Subcutaneous adipose tissue (tissue), 4 donors: Measurements from ENCODE around the gene KIFC3. TPM values are rescaled to one million over a fixed set of nuclear protein-coding genes. Genes with fewer than 3 reads are reported as not detected.

Experiments
- CTCF ChIP-seq: fragments of 450-650 bp; IDR thresholded peaks from one replicate; pipeline ENCODE4 v1.5.1; 2016; ENCODE audit warnings: low read depth, mild to moderate bottlenecking, control low read depth, antibody characterized with exemption, moderate library complexity
- total RNA-seq, 4 donors: library from RNA; depleted of rRNA; stranded (reverse); fragments of >200 nt; gene quantifications; one replicate each; pipeline ENCODE4 v1.1.0, GENCODE V29; 2016

Gene KIFC3
- total RNA-seq, 4 donors from 2014 or later, result 17.9 to 58.8 (median 28.7) TPM

GRCh38 chr16:57728336-57729181 is 73.7 kb downstream of the KIFC3 start:
- TF ChIP-seq CTCF, result no peak

DNA sequence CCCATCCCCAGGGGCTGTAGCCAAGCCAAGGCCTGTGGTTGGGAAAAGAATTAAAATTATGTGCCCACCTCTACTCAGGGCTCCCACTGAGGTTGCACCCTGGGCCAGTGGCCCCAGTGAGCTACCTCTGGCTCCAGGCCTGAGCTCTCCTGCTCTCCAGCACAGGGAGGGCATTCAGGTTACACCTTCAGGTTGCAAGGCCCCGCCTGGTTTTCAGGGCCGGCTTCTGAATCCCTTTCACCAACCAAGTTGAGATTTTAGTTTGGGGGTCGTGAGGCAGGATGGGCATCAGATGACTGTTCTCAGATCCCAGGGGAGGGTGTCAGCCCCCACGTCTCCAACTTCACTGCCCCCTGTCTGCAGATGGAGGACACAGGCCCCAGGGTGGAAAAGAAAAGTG is 74.7 kb downstream of the KIFC3 start:
- no peak for TF ChIP-seq CTCF

GRCh38 chr16:57726433-57726947 is 75.8 kb downstream of the KIFC3 start:
- no peak for TF ChIP-seq CTCF

DNA sequence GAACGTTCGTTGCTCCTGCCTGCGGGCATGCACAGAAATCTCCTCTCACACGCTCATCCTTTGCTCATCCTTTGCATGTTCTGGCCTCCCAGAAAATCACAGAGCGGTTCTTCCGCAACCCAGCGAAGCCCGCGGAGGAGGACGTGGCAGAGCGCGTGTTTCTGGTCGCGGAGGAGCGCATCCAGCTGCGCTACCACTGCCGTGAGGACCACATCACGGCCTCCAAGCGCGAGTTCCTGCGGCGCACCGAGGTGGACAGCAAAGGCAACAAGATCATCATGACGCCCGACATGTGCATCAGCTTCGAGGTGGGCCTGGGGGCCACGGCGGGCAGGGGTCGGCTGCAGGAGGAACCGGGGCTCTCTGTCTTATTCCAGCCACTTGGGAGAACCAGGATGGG is 76.3 kb downstream of the KIFC3 start:
- TF ChIP-seq CTCF, result no peak

DNA sequence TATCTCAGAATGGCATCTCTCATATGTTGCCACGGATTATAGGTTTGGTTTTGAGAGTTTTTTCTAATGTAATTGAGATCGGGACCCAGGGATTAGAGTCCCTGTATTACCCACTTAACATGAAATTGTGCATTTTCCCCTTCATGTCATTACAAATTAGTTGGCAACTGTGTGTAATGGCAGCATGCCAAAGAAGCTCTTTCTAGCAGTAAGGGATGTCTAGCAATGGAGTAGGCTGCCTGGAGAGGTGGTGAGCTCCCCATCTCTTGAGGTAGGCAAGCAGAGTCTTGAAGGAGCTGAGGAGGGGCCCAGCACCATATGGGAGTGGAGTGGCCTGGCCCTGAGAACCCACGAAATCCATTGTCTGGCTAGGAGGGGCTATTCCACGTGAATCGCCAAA is 76.7 kb downstream of the KIFC3 start:
- TF ChIP-seq CTCF, result no peak

DNA sequence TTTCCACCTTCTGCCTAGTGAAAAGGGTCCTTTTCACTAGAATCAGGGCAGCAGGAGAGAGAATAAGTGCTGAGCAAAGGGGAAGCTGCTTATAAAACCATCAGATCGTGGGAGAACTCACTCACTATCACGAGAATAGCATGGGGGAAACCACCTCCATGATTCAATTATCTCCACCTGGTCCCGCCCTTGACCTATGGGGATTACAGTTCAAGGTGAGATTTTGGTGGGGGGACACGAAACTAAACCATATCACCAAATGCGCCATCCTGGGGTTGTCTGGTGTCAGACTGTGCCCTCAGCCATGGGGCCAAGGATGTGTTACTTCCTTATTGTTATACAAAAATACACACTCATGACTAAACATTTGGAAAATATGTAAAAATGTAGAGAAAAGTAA is 77.1 kb downstream of the KIFC3 start:
- no peak for TF ChIP-seq CTCF

DNA sequence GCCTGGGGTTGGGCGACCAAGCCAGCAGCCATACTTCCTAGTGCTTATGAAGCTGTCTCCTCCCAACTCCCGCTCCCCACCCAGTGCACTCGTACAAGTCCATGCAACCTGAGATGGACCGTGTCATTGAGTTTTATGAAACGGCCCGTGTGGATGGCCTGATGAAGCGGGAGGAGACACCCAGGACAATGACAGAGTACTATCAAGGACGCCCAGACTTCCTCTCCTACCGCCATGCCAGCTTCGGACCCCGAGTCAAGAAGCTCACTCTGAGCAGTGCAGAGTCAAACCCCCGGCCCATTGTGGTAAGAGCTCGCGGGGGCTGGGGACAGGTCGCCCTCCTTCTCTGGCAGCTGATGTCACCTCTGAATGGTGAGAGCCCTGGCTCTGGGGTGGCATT is 77.8 kb downstream of the KIFC3 start:
- TF ChIP-seq CTCF, result no peak
